Measurements from ENCODE around the gene NRIP3. TPM values are rescaled to one million over a fixed set of nuclear protein-coding genes. Genes with fewer than 3 reads are reported as not detected.
"Not testable (repeated sequence)": the region's sequence is repeated elsewhere in the genome, so short reads cannot be mapped to it uniquely, and the experiment has no call there.

NRIP3 gene
- polyA plus RNA-seq, 4 donors, result 0.69 to 1.2 (median 1.1) TPM

DNA sequence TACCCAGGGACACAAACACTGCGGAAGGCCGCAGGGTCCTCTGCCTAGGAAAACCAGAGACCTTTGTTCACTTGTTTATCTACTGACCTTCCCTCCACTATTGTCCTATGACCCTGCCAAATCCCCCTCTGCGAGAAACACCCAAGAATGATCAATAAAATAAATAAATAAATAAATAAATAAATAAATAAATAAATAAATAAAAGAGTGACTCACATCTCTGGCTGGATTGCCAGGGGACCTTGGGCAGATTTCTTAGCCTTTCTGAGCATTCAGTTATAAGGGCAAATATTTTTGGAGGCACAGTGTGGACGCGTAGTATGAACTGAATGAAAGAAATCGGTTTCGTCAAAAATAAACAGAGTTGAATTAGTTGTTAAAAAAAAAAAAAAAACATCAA, 24.4 kb downstream of the NRIP3 start:
- not testable (repeated sequence) for DNase-seq (ENCODE audit: low read depth in 4 of 4, low spot score in 2 of 4)

- DNase-seq (ENCODE audit: low read depth in 4 of 4, low spot score in 2 of 4), result no peak
Measured at GRCh38 chr11:8973121-8973520, 30.7 kb downstream of the NRIP3 start.

DNA sequence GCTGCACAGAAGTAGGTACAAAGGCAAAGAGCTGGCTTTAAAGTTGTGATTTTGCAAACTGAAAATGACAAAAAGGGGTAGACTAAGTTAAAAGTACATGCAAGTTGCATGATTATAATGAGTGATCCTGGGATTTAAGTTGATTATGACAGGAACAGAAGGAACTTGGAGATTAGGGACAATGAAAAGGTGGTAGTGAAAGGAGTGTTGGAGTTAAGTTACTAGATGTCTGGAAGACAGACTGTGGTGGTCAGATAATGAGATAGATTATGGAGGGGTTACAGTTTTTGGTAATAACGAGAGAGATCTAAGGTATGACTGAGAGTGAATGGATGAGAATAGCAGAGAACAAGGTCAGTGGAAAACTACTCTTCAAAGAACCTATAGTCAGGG, 31.9 kb downstream of the NRIP3 start:
- DNase-seq (ENCODE audit: low read depth in 4 of 4, low spot score in 2 of 4), result no peak

DNA sequence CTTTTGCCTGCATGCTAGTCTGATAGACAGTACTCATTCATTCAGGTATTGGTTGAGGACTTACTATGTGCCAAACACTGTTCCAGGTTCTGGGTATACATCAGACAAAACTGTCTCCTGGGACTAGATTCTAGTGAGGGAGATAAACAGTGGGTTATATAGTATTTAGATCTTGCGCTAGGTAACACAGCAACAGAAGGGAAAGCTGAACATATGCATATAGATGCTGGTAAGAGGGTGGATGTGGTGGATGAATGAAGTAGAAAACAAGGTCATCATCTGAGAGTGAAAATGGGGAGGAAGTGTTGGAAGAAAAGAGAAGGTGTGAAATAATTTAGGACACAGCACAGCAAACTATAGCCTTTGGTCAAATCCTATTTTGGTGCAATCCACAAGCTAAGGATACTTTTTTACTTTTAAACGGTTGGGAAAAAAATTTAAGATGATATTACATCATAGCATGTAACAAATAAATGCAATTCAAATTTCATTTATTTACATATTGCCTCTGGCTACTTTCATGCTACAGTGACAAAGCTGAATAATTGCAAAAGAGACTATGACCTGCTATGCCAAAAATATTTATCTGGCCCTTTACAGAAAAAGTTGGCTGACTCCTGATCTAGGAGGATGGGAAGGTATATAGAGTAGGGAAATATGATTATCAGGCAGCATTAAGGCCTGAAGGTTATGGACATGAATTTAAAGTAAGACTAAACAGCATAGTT, 32.4 kb downstream of the NRIP3 start:
- no peak for DNase-seq (ENCODE audit: low read depth in 4 of 4, low spot score in 2 of 4)

DNA sequence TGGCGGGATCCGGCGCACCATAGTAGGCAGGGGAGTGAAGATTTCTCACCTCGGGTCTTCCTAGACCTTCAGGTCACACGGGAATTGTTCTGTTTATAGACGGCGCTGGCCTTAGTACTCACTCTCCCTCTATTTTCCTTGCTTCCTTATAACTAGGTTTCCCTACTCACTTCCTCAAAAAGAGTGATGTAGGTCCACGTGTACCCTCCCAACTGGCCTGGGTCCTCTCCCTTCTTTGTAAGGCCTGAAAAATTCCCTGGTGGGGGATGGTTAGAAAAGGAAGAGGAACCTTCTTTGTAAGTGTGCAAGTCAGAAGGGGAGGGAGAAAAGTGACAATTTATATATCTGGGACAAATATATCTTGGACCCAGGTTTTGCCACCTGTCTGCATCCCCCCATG, 36.6 kb downstream of the NRIP3 start:
- no peak for DNase-seq (ENCODE audit: low read depth in 4 of 4, low spot score in 2 of 4)

DNA sequence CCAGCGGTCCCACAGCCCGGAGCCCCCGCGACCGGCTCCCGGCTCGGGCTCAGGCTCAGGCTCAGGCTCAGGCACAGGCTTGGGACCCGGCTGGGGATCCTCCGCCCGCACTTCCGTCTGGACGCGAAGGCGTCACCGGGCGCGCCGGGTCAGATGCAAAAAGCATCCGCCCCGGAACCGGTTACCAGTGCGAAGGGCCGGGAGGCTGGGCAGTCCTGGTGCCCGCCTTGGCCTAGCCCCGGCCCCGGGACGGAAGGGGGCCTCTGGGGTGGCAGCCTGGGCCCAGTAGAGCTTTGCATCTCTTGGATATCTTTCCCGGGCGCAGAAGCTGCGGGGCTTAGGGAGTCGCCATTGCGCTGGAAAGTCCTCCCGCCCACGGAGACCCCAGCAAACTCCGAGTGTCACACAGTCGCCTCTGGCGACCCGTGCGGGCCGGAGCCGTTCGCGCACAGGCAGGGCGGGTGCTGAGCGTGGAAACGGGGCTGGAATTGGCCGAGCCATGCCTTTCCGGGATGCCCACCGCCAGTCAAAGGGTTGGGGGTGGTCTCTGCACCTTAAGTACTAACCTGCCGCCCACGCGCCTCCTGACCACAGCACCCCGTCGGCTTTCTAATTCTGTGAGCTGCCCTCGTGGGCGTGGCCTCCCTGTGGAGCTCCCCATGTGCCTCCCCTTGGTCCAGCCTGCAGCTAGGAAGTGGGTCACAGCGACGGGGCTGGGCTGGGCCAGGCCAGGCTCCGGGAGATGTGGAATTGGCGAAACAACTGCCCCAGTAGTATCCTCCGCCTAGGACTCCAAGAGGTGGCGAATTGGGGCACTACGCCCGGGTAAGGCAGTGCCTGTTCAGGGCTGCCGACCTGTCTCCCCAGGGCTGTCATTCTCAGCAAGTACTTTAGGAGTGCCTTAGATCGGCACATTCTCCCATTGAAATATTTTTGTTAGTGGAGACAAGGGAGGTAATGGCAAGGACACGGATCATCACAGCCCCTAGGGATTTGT, 39.2 kb downstream of the NRIP3 start, which contains the start of gene TMEM9B:
Gene TMEM9B, minus strand, starts transcription at position 119 of the 997 bp plus-strand sequence. CDS start 129 bp downstream, outside the sequence.
- DNase-seq (ENCODE audit: low read depth in 4 of 4, low spot score in 2 of 4), result peak; percentile 72 to 87 (median 76)

DNA sequence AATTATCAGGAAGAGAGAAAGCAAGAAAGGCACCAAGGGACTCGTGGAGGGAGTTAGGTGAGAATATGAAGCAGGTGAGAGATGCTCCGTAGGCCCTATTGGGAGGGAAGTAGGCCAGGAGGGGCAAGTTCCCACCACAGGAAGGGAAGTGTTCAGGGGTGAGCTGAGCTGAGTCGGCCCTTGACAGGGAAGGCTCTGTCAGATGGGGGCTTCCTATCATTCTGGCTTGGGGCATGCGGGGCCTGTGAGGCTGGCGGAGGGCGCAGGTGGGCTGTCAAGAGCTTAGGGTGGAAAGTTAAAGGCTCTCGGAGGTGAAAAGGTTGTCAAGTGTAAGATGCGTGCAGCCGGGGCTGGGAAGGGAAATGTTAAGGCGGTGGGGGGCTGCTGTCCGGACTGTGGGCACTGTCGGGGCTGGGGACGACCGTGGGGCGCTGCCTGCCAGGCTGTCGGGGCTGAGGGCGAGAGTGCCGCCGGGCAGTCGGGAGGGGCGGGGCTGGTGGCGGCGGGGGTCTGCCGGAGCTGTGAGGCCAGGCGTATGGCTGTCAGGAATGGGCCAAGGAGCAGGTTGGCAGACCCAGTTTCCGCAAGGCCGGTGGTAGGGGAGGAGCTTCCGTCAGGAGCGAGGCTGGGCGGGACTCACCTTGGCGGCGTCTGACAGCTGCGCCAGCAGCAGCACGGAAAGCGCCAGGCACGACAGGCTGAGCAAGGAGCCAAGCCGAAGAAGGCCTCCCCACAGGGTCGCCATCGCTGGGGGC, 40.1 kb downstream of the NRIP3 start:
- DNase-seq (ENCODE audit: low read depth in 4 of 4, low spot score in 2 of 4), result no peak

DNA sequence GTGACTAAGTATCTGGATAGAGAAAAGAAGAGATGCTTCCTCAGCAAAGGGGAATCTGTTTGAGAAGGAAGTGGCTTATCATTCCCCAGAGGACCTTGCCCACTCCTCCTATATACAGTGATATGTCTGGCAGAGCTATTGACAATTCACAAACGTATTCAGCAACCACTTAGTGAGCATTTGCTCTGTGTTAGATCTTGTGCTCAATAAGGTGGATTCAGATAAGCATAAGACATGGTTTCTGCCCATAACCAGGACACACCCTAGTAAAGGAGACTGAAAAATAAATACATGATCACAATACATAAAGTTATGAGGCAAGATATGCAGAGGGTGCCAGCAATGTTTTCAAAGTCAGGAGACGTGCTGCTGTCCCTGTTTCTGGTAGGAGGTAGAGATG, 41.0 kb downstream of the NRIP3 start:
- DNase-seq (ENCODE audit: low read depth in 4 of 4, low spot score in 2 of 4), result no peak

DNA sequence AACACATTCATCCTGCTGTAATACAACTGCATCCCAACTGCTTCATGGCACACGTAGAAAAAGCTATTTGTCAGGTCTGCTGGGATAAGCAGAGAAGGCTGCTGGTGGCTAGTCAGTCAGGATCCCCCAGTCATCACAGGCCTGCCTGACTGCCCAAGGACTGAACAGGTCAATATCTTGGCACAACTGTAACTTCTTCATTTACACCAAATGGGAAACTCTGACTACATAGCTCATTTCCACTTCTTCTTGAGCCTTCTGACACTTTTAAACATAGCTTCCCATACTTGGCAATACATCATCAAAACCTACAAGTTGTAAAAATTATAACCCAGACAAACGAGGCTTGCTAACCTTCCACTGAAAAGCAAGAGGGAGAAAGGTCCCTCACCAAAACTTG, 42.4 kb downstream of the NRIP3 start:
- DNase-seq (ENCODE audit: low read depth in 4 of 4, low spot score in 2 of 4), result no peak

GRCh38 chr11:8959546-8960166, 44.1 kb downstream of the NRIP3 start:
- peak in 2 of 4 donors; percentile 58 to 68 for DNase-seq (ENCODE audit: low read depth in 4 of 4, low spot score in 2 of 4)

- DNase-seq (ENCODE audit: low read depth in 4 of 4, low spot score in 2 of 4), result no peak
Measured at GRCh38 chr11:8956860-8957259, 46.9 kb downstream of the NRIP3 start.

DNA sequence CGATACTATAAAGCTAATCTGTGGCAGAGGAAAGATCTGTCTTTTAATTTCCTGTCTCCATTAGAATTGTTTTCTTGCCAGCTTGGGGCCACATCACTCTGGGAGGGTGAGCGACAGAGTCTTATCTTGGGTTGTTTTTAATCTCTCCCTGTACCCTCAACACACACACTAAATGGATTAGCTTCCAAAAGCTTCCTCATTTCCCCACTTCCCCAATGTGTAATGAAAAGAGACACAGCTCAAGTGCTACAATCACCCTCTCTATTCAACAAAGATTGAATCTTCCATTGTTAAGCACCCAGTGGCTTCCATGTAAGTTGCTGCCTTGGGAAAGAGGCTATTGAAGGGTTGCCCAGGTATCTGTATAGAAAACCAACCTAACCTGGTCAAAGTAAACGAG, 54.9 kb downstream of the NRIP3 start:
- no peak for DNase-seq (ENCODE audit: low read depth in 4 of 4, low spot score in 2 of 4)

- DNase-seq (ENCODE audit: low read depth in 4 of 4, low spot score in 2 of 4), result no peak
Measured at GRCh38 chr11:8947230-8947943, 56.4 kb downstream of the NRIP3 start.

- DNase-seq (ENCODE audit: low read depth in 4 of 4, low spot score in 2 of 4), result no peak
Measured at GRCh38 chr11:8942518-8943066, 61.2 kb downstream of the NRIP3 start, which contains the start of gene ASCL3. Gene ASCL3 (minus strand): TSS chr11:8943016. CDS start chr11:8938161, 4,855 bp downstream.

DNA sequence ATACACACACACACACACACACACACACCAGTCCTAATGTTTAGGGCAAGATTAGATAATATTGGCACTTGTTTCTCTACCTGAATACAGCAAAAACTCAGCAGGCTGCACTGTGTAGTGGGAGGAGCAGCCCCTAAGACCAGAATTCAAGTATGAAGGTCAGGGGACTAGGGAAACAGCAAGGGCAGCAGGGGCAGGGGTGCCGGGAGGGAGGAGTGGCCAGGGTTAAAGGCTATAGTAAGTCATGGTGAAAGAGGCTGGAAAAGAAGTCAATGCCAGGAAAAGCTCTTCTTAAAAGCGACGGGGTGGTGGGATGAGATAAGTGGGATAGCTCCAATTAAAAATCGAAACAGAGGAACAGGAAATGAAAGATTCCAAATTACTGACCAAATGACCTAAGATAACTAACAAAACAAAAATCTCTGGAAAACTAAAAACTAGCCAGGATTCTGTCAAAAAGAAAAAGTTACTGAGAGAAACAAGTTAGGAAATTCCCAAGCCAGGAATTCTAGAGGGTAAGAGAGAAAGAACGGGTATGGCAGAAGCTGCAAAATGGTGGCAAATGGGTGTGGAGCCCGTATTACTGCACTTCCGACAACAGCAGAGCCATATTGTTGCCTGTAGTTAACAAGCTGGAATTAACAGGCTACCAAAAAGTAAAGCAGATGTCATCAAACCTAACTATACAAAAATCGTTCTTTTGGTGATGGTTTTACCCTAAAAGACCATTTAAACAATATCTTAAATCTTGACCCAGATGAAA, 62.3 kb downstream of the NRIP3 start:
- DNase-seq (ENCODE audit: low read depth in 4 of 4, low spot score in 2 of 4), result no peak

- DNase-seq (ENCODE audit: low read depth in 4 of 4, low spot score in 2 of 4), result no peak
Measured at GRCh38 chr11:8937659-8938058, 66.1 kb downstream of the NRIP3 start.

DNA sequence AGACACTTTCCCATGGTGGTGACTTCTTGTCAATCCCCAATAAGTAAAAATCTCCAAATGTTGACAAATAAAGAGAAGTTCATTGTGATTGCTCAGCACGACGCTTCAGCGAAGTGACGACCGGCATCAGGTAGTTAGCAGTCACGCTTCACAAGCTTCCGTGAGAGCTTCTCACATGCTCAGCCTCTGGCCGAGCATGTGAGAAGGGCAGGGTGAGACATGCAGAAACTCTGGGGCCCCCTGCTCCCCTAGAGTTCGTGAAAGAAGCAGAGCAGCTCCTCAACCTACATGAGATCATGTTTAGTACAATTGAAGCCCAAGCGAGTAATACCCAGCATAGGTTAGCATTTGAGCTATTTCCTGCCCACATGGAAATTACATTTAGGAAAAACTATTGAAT, 66.6 kb downstream of the NRIP3 start:
- DNase-seq (ENCODE audit: low read depth in 4 of 4, low spot score in 2 of 4), result no peak

DNA sequence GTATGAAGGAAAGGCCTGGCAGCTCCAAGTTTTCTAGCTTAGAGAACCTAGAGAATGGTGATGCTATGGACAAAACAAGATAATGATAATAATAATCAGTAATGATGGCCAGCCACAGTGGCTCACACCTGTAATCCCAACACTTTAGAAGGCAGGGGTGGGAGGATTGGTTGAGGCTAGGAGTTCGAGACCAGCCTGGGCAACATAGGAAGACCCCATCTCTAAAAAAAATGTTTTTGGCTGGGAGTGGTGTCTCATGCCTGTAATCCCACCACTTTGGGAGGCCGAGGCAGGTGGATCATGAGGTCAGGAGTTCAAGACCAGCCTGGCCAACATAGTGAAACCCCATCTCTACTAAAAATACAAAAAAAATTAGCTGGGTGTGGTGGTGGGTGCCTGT, 68.0 kb downstream of the NRIP3 start:
- not testable (repeated sequence) for DNase-seq (ENCODE audit: low read depth in 4 of 4, low spot score in 2 of 4)

Data from left renal cortex interstitium (tissue), 4 donors.